ENCODE data around the gene GPR151. TPM values are rescaled to one million over a fixed set of nuclear protein-coding genes. Genes with fewer than 3 reads are reported as not detected.

The GPR151 gene
- total and polyA plus RNA-seq, 9 of the 15 experiments (the other 6 are each of a cell fraction or from before 2014, with no cell fraction given) = 0.06 TPM; not detected in 8

- Histone ChIP-seq H3K27me3 (ENCODE audit: control insufficient read depth in 2 of 2, insufficient read depth in 2 of 2, low read length in 2 of 2) (no peaks in the 10 kb centered on the region), H3K9me3 (replicated peaks; ENCODE audit: control insufficient read depth, insufficient read depth, low read depth, low read length) (no peaks in the 10 kb centered on the region), H3K9me1 (ENCODE audit: control insufficient read depth, insufficient read depth, low read length) (no peaks in the 10 kb centered on the region), H3K79me2 (ENCODE audit: control insufficient read depth, insufficient read depth, low read length) (no peaks in the 10 kb centered on the region), H3K36me3 (ENCODE audit: control insufficient read depth, insufficient read depth, low read length) (no peaks in the 10 kb centered on the region), H3K4me2 (ENCODE audit: insufficient read depth, low read length) (no peak overlapping the region), H2AFZ (ENCODE audit: low read depth, low read length) (no peak overlapping the region), H4K20me1 (replicated peaks; ENCODE audit: control insufficient read depth, insufficient read depth, low read length) (no peaks in the 10 kb centered on the region), H3K9ac (ENCODE audit: insufficient read depth in 1 of 2, low read depth in 2 of 2, low read length in 2 of 2) (no peak overlapping the region), H3K4me1 (replicated peaks in 1 of 2; ENCODE audit: control insufficient read depth in 2 of 2, insufficient read depth in 2 of 2, low read length in 2 of 2) (no peaks in the 10 kb centered on the region), H3K4me3 (no peak overlapping the region), H3K27ac (ENCODE audit: extremely low read depth, low read depth, low read length) (no peak overlapping the region)
- BruUV-seq (replicated peaks) = no TSS peak
- in situ Hi-C loops (cut with MboI) = no loop called here
- TF ChIP-seq, protein P1, sequence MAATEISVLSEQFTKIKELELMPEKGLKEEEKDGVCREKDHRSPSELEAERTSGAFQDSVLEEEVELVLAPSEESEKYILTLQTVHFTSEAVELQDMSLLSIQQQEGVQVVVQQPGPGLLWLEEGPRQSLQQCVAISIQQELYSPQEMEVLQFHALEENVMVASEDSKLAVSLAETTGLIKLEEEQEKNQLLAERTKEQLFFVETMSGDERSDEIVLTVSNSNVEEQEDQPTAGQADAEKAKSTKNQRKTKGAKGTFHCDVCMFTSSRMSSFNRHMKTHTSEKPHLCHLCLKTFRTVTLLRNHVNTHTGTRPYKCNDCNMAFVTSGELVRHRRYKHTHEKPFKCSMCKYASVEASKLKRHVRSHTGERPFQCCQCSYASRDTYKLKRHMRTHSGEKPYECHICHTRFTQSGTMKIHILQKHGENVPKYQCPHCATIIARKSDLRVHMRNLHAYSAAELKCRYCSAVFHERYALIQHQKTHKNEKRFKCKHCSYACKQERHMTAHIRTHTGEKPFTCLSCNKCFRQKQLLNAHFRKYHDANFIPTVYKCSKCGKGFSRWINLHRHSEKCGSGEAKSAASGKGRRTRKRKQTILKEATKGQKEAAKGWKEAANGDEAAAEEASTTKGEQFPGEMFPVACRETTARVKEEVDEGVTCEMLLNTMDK (IDR thresholded peaks at IDR 0.05; ENCODE audit: borderline replicate concordance, insufficient read depth, low read depth, low read length, poor library complexity, severe bottlenecking) = no peak
- TF ChIP-seq SMAD4 (CRISPR knock-in tag; conservative IDR thresholded peaks at IDR 0.05) (no peak), KLF6 (CRISPR knock-in tag; IDR thresholded peaks at IDR 0.05; ENCODE audit: borderline replicate concordance) (no peak), SMAD1 (IDR thresholded peaks at IDR 0.05; ENCODE audit: low read depth, low read length, partially characterized antibody) (no peak), ZNF311 (CRISPR knock-in tag; IDR thresholded peaks at IDR 0.05) (no peak), ZNF785 (CRISPR knock-in tag; IDR thresholded peaks at IDR 0.05) (no peak), ETV1 (tag; conservative IDR thresholded peaks at IDR 0.05; ENCODE audit: low read depth) (no peak), RFX7 (CRISPR knock-in tag; IDR thresholded peaks at IDR 0.05) (no peak), ZNF197 (CRISPR knock-in tag; IDR thresholded peaks at IDR 0.05; ENCODE audit: low read depth) (no peak), EWSR1 (IDR thresholded peaks at IDR 0.05; ENCODE audit: borderline replicate concordance, low read depth, partially characterized antibody) (no peak)
- ATAC-seq = no peak
- FAIRE-seq = no peak
- DNase-seq (ENCODE audit: extremely low read depth in 1 of 4, low spot score in 3 of 4) = no peak
- 0% methylated on average over 3 of the region's 3 CpGs for WGBS (ENCODE audit: insufficient coverage, low coverage, missing lambda C conversion rate)
- POLR2A ChIA-PET = no interaction called here
- CTCF ChIA-PET (ENCODE audit: low intra/inter-chr PET ratio) = no interaction called here
- intact Hi-C loops (cut with micrococcal nuclease) = no loop called here
These were observed 44.3 kb upstream of the GPR151 start for GRCh38 chr5:146560205-146560812.

Measured in K562 (cell line).